GM13977 (cell line): ENCODE results near the gene COMMD7.

ENCODE experiments used
- DNase-seq: peaks from one replicate; pipeline ENCODE4 v3.0.0; 2012; ENCODE audit warnings: low spot score
- CTCF ChIP-seq: IDR thresholded peaks from 2 replicates; pipeline ENCODE4 v1.5.1; 2012; ENCODE audit warnings: mild to moderate bottlenecking, control low read depth; ENCODE audit not compliant: insufficient read depth; ENCODE audit errors: extremely low read depth, missing control alignments
- in situ Hi-C: fragments of 300-500 bp; cut with MboI; formaldehyde crosslinking; loops from one replicate; pipeline ENCODE4 v1.12.0; 2022; ENCODE audit warnings: low sequenced_read_pairs, low pct_unique_long_range_greater_than_20kb, mixed read lengths, inconsistent platforms; ENCODE audit not compliant: unreplicated experiment

Gene COMMD7

GRCh38 chr20:32664678-32665159 lies 78.5 kb downstream of the COMMD7 start:
- TF ChIP-seq CTCF, result no peak
- no peak for DNase-seq
- in situ Hi-C loops, result no loop called here

GRCh38 chr20:32664012-32664677 lies 79.1 kb downstream of the COMMD7 start:
- TF ChIP-seq CTCF, result no peak
- in situ Hi-C loops, result no loop called here
- no peak for DNase-seq

GRCh38 chr20:32663335-32664011 lies 79.8 kb downstream of the COMMD7 start:
- no peak for DNase-seq
- no peak for TF ChIP-seq CTCF
- in situ Hi-C loops, result no loop called here

GRCh38 chr20:32661820-32662528 lies 81.3 kb downstream of the COMMD7 start:
- DNase-seq, result no peak
- no peak for TF ChIP-seq CTCF
- in situ Hi-C loops, result no loop called here

- DNase-seq, result no peak
- TF ChIP-seq CTCF, result no peak
- in situ Hi-C loops, result no loop called here
Observed at GRCh38 chr20:32660661-32661060, 82.6 kb downstream of the COMMD7 start.

- DNase-seq, result no peak
- in situ Hi-C loops, result no loop called here
- no peak for TF ChIP-seq CTCF
Observed at GRCh38 chr20:32656827-32657226, 86.4 kb downstream of the COMMD7 start.
